Epithelial cell of proximal tubule (primary cell): ENCODE measurements around the gene HJURP. TPM values are rescaled to one million over a fixed set of nuclear protein-coding genes. Genes with fewer than 3 reads are reported as not detected.

Experiments used
- DNase-seq: peaks from one replicate; pipeline ENCODE4 v3.0.0-alpha.2; 2011; ENCODE audit warnings: low read depth
- H3K4me3 ChIP-seq: 2 replicates; pipeline ENCODE4 v1.5.1; 2011; ENCODE audit warnings: low read depth, mild to moderate bottlenecking, low read length
- total RNA-seq: library from RNA; depleted of rRNA; stranded (reverse); fragments of >200 nt; gene quantifications from 2 replicates; pipeline ENCODE4 v1.2.3, GENCODE V29; 2015
- TF ChIP-seq, protein P1 (sequence below): conservative IDR thresholded peaks from 2 replicates; pipeline ENCODE4 v1.5.1; 2012; ENCODE audit warnings: low read depth, mild to moderate bottlenecking, low read length

The HJURP gene
- total RNA-seq, 1 donor from 2014 or later: 64.9 TPM

DNA sequence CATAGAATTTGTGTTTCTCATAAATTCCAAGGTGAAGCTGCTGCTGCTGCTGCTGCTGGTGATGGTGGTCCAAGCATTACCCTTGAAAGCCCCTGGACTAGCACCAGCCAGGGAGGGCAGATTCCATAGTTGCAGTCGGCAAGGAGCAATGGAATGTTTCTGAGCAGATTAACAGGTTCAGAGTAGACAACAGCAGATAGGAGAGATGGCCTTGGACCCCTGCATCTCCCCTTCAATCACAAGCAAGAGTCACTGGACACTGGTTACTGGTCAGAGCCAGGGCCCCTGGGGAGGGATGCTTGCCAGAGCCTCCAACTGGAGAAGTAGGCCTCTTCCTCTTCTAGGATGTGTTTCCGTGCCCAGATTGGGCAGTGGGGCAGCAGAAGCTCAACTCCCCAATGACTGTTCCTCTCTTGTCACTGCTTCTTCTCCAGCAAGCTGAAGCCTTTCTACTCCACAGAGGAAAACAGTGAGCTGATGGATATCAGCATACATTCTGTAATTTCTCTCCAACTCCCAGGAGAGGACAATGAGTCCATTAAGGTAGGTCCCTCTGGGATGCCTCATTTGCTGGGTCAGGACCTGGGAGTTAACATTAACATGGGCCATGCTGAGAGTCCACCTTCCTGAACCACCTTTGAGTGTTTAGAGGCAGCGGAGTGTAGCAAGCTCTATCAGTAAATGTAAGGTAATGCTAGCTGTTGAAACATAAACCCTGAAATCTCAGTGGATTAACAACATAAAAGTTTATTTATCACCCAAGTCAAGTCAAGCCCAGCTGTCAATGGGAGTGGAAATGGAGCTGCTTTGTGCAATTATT, 40.9 kb downstream of the HJURP start:
- TF ChIP-seq, protein P1, sequence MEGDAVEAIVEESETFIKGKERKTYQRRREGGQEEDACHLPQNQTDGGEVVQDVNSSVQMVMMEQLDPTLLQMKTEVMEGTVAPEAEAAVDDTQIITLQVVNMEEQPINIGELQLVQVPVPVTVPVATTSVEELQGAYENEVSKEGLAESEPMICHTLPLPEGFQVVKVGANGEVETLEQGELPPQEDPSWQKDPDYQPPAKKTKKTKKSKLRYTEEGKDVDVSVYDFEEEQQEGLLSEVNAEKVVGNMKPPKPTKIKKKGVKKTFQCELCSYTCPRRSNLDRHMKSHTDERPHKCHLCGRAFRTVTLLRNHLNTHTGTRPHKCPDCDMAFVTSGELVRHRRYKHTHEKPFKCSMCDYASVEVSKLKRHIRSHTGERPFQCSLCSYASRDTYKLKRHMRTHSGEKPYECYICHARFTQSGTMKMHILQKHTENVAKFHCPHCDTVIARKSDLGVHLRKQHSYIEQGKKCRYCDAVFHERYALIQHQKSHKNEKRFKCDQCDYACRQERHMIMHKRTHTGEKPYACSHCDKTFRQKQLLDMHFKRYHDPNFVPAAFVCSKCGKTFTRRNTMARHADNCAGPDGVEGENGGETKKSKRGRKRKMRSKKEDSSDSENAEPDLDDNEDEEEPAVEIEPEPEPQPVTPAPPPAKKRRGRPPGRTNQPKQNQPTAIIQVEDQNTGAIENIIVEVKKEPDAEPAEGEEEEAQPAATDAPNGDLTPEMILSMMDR: no peak
- no peak overlapping the region for H3K4me3 ChIP-seq
- DNase-seq: no peak

DNA sequence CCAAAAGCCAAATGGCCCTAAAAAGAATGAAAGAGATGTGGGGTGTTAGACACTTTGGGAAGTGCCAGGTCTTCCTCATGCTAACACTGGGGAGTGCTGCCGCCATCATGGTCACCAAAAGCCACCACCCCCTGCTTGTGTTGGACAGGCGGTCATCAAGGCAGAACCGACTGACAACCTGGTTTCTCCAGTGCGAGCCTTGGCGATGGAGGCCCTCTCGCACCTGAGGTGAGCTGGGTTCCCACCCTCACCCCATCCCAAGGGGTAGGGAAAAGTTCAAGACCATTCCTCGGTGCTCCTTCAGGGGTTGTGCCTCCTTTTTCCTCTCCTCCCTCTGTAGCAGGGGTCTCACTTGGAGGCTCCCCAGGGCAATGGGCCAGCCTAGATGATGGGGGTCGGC, 42.6 kb downstream of the HJURP start:
- no peak overlapping the region for H3K4me3 ChIP-seq
- DNase-seq: no peak
- TF ChIP-seq, protein P1: no peak

DNA sequence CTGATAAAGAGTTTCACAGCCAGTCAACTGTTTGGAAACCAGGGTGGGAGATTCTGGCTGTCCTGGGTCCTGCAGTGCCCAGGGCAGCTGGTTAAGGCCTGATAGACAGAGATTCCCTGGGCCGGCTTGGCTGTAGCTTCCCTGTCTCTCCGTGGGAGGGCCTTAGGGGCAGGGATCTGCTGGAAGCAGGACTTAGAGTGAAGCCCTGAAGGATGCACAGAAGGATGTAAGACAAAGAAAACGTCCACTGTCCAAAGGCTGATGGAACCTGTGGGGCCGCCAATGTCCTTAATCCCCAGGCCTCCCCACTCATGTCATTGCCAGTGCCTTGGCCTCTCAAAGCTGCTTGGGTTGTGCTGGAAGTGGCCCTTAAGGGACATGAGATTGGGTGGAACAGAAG, 43.2 kb downstream of the HJURP start:
- H3K4me3 ChIP-seq: no peak overlapping the region
- no peak for DNase-seq
- TF ChIP-seq, protein P1: no peak

DNA sequence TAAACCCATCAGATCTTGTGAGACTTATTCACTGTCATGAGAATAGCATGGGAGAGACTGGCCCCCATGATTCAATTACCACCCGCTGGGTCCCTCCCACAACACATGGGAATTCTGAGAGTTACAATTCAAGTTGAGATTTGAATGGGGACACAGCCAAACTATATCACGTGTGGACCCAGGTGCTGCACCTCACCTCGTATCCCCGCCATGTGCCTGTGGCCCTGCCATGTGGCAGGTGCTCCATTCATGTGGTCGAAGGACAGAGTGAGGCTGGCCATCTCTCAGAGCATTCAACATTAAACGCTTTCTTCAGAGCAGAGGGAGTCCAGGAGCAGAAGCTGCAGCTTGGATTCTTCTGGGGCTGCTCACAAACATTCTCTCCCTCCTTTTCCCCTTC, 44.0 kb downstream of the HJURP start:
- H3K4me3 ChIP-seq: no peak overlapping the region
- TF ChIP-seq, protein P1: no peak
- no peak for DNase-seq

DNA sequence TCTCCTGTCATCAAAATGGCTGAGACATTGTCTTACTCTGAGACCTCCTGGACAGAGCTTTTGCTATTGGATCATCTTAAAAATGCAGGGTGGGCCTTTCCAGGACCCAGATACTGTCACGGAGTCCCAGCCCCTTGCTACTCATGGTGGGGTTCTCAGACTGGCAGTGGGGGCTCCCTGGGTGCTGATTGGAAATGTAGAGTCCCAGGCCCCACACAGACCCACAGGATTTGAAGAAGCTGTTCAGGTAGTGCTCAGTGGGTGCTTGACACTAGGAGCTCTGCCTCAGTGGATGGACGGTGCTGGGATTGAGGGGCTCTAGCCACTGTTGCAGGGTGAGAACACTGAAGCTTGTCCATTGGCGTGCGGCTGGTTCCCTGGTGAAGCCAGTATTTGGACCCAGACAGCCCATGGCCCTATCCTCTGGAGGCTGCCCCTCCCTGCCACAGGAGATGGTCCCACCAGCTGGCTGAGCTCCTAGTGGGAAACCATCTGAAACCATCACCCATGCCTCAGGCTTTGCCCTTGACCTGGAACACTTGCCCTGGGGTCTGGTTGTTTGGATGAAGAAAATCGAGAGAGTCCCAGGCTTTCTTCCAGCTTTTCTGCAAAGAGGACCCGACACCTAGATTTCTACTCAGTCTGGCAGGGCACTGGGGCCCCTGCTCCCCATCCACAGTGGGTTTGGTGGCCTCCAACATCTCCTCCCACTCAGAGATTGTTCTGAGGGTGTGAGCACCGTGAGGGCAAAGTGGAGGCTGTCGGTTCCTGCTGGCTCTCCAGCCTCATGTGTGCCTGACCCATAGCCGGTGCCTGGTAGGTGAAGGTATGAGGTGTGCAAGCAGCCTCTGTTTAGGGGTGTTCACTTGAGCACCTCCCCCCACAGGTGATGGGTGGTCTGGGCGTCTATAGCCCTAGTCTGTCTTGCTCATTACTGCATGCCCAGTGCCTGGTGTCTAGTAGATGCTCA, 46.1 kb downstream of the HJURP start:
- TF ChIP-seq, protein P1: no peak
- no peak overlapping the region for H3K4me3 ChIP-seq
- DNase-seq: no peak

DNA sequence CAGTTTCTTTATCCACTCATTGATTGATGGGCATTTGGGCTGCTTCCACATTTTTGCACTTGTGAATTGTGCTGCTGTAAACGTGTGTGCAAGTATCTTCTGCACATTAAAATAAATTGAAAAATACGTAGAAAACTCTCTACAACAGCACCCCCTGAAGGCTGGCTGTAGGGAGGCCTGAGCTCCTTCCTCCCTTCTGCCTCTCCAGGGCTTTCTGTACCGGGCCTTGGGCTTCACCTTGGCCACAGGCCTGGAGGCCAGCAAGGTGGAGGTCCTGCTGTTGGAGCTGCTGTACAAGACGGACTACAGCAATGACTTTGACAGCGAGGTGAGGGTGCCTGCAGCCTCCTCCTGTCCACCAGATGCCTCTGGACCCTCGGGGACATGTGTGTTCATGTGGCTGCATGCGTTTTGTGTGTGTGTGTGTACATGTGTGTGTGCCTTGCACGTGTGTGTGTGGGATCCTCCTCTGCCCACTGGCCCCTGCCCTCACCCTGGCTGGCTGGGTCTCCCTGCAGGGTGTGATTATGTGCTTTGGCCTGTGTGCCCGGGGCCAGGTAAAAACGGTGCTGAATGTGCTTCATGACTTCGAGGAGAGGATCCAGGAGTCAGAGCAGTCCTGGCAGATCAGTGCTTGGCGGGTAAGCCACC, 47.0 kb downstream of the HJURP start:
- TF ChIP-seq, protein P1: peak; percentile 19
- H3K4me3 ChIP-seq: no peak overlapping the region
- no peak for DNase-seq
